Hepatocyte (in vitro differentiated cells): ENCODE measurements around the gene BPIFB6.

Experiments
- EZH2 ChIP-seq: fragments of 200-600 bp; sonication (generic); IDR thresholded peaks from 2 replicates; pipeline ENCODE4 v1.6.1; 2016; ENCODE audit warnings: antibody characterized with exemption, mild to moderate bottlenecking, borderline replicate concordance
- TF ChIP-seq, protein P1 (sequence below): fragments of 200-600 bp; sonication (generic); IDR thresholded peaks from 2 replicates; pipeline ENCODE4 v1.5.1; 2016; ENCODE audit warnings: antibody characterized with exemption, mild to moderate bottlenecking; ENCODE audit not compliant: poor library complexity

DNA sequence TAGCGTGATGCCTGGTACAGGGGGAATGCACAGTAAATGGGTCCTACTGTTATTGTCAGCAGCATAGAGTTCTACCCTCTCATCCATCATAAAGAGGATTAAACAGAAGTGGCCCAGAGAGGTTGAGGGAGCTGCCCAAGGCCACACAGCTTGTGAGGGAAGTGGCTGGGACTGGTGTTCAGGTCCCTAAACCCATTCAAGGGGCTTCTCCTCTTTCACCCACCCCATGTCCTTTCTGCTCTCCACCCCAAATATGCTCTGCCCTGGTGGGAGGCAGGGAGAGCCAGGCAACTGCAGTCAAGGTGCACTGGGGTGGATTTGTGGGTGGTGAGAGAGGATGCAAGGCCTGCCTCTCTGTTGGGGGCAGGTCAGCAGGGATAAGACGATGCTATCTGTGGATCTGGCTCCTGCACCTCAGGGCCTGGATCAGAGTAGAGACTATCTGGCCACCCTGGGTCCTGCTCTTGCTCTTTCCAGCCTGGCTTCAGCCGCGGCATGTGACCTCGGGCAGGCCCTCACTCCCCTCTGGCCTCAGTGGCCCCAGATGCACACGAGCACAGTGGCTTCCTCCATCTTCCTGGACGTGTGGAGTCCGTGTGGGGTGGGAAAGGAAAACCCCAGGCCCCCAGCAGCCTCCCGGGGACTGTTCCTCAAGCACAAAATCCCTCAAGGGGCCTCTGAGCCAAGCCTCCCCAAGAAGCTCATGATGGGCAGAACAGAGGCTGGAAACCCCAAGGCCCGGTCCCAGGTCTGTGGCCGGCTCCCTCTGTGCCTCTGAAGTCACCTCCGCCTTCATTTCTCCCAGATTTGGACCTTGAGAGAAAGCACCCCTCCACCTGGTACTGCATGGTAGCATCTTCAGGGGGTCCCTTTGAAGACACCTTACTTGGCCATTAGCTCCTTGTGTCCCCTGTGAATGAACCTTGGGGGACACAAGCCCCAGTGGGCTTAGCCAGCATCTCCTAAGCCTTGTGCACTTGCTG, 3.4 kb upstream of the BPIFB6 start:
- TF ChIP-seq, protein P1, sequence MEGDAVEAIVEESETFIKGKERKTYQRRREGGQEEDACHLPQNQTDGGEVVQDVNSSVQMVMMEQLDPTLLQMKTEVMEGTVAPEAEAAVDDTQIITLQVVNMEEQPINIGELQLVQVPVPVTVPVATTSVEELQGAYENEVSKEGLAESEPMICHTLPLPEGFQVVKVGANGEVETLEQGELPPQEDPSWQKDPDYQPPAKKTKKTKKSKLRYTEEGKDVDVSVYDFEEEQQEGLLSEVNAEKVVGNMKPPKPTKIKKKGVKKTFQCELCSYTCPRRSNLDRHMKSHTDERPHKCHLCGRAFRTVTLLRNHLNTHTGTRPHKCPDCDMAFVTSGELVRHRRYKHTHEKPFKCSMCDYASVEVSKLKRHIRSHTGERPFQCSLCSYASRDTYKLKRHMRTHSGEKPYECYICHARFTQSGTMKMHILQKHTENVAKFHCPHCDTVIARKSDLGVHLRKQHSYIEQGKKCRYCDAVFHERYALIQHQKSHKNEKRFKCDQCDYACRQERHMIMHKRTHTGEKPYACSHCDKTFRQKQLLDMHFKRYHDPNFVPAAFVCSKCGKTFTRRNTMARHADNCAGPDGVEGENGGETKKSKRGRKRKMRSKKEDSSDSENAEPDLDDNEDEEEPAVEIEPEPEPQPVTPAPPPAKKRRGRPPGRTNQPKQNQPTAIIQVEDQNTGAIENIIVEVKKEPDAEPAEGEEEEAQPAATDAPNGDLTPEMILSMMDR: no peak
- no peak for TF ChIP-seq EZH2
